DND-41 (cell line): Measurements from ENCODE around the gene NUDCD3.

Experiments
- ATAC-seq: fragments of 200-7000 bp; cut with Tn5 transposase; 3 replicates; pipeline ENCODE4 v1.9.1; 2021; ENCODE audit warnings: low read depth; ENCODE audit not compliant: insufficient read depth
- DNase-seq: peaks from one replicate; pipeline ENCODE4 v3.0.0-alpha.2; 2020
- H2AFZ ChIP-seq: 2 replicates; pipeline ENCODE4 v1.6.0; 2012; ENCODE audit warnings: low read depth, low read length
- H3K27ac ChIP-seq: 2 replicates; pipeline ENCODE4 v1.5.1; 2012; ENCODE audit warnings: low read length, inconsistent platforms
- H3K27me3 ChIP-seq: fragments of 200-600 bp; sonication (generic); 2 replicates; pipeline ENCODE4 v1.6.0; 2012; ENCODE audit warnings: low read length, mild to moderate bottlenecking, inconsistent platforms; ENCODE audit not compliant: insufficient read depth, poor library complexity
- H3K36me3 ChIP-seq: 2 replicates; pipeline ENCODE4 v1.5.1; 2012; ENCODE audit warnings: low read length, inconsistent platforms; ENCODE audit not compliant: insufficient read depth
- H3K4me1 ChIP-seq: 2 replicates; pipeline ENCODE4 v1.5.1; 2012; ENCODE audit warnings: mild to moderate bottlenecking, low read length; ENCODE audit not compliant: insufficient read depth
- H3K4me2 ChIP-seq: 2 replicates; pipeline ENCODE4 v1.6.0; 2012; ENCODE audit warnings: mild to moderate bottlenecking, moderate library complexity, low read length, inconsistent platforms; ENCODE audit not compliant: insufficient read depth
- H3K4me3 ChIP-seq, 2 experiments: fragments of 200-600 bp in 1 of 2; shearing (Covaris generic) in 1 of 2; 2 replicates each; pipeline ENCODE4 v1.5.1; 2012 to 2016; ENCODE audit warnings: inconsistent platforms in 2 of 2, low read length in 2 of 2, mild to moderate bottlenecking in 2 of 2, low read depth in 1 of 2, moderate library complexity in 1 of 2
- H3K79me2 ChIP-seq: 2 replicates; pipeline ENCODE4 v1.6.0; 2012; ENCODE audit warnings: low read length, inconsistent platforms; ENCODE audit not compliant: insufficient read depth
- H3K9ac ChIP-seq: 2 replicates; pipeline ENCODE4 v1.6.0; 2012; ENCODE audit warnings: low read depth, mild to moderate bottlenecking, inconsistent platforms, low read length, moderate library complexity
- H3K9me3 ChIP-seq: 2 replicates; pipeline ENCODE4 v1.5.1; 2012; ENCODE audit warnings: low read length, moderate library complexity, mild to moderate bottlenecking, inconsistent platforms; ENCODE audit not compliant: insufficient read depth, severe bottlenecking
- H4K20me1 ChIP-seq: 2 replicates; pipeline ENCODE4 v1.6.0; 2012; ENCODE audit warnings: low read length; ENCODE audit not compliant: insufficient read depth
- EZH2 ChIP-seq: IDR thresholded peaks from 3 replicates; pipeline ENCODE4 v1.6.1; 2012; ENCODE audit warnings: borderline replicate concordance, low read depth, mild to moderate bottlenecking, moderate library complexity, low read length, inconsistent platforms; ENCODE audit not compliant: severe bottlenecking
- TF ChIP-seq, protein P1 (sequence below): IDR thresholded peaks from 2 replicates; pipeline ENCODE4 v1.5.1; 2012; ENCODE audit warnings: borderline replicate concordance, low read length, moderate library complexity, mild to moderate bottlenecking; ENCODE audit not compliant: poor library complexity, severe bottlenecking; ENCODE audit errors: extremely low read depth

Gene NUDCD3

DNA sequence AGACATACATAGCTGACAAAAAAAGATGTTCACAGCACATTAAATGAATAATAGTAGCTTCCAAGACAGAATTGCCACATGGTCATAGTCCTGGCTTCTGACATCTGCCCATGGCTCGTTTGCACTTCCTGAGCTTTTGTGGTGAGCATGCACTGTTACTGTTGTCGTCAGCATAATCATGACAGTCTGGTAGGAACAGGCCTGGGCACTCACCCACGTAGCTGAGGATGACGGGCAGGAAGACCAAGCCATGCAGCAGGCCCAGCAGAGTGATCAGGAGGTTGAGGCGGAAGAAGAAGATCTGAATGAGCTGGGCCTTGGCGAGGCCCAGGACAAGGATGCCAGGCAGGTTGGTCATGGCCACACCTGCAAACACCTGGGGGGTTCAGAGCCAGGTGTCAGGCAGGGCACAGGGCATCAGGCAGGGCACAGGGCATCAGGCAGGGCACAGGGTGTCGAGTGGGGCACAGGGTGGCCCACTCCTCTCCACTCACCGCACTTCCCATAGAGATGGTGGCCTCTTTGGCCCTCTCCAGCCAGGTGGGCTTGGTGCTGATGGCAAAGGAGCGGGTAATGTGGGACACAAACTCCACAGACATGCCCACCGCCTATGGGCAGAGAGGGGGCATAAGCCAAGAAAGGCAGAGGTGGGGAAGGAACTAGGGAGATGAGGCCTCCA, 25.3 kb upstream of the NUDCD3 start:
- Histone ChIP-seq H3K36me3 (no peaks in the 10 kb centered on the region), H3K4me1 (no peaks in the 10 kb centered on the region), H3K79me2 (no peaks in the 10 kb centered on the region), H4K20me1 (no peaks in the 10 kb centered on the region), H3K9ac (no peak overlapping the region), H3K27me3 (peaks cover 2% of the 10 kb centered on the region), H3K4me3 (no peak overlapping the region), H3K9me3 (no peaks in the 10 kb centered on the region), H3K4me2 (no peak overlapping the region), H2AFZ (no peak overlapping the region), H3K27ac (no peak overlapping the region)
- no peak for TF ChIP-seq EZH2
- TF ChIP-seq, protein P1, sequence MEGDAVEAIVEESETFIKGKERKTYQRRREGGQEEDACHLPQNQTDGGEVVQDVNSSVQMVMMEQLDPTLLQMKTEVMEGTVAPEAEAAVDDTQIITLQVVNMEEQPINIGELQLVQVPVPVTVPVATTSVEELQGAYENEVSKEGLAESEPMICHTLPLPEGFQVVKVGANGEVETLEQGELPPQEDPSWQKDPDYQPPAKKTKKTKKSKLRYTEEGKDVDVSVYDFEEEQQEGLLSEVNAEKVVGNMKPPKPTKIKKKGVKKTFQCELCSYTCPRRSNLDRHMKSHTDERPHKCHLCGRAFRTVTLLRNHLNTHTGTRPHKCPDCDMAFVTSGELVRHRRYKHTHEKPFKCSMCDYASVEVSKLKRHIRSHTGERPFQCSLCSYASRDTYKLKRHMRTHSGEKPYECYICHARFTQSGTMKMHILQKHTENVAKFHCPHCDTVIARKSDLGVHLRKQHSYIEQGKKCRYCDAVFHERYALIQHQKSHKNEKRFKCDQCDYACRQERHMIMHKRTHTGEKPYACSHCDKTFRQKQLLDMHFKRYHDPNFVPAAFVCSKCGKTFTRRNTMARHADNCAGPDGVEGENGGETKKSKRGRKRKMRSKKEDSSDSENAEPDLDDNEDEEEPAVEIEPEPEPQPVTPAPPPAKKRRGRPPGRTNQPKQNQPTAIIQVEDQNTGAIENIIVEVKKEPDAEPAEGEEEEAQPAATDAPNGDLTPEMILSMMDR: no peak
- ATAC-seq: no peak
- no peak for DNase-seq

DNA sequence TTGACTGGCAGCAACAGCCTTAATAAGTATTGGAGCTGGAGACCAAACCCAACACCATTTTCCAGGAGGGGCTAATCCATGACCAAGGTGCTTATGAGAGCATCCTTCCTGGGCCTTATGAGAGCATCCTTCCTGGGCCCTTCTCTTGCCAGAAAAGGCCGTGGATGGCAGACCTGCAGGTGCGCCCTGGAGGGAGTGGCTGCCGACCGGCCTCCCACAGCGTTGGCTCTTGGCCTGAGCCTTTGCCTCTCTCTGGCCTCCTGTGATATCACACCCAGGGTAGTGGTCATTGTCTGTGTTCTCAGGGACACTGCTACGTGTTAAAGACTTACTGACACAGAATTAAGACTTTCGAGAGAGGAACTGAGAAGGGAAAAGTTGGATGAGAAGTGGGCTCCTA, 22.3 kb upstream of the NUDCD3 start:
- no peak overlapping the region for H3K4me2 ChIP-seq
- ATAC-seq (no peak), DNase-seq (no peak)
- H4K20me1 ChIP-seq: no peaks in the 10 kb centered on the region
- TF ChIP-seq EZH2: no peak
- TF ChIP-seq, protein P1: no peak
- H3K9me3 ChIP-seq: no peaks in the 10 kb centered on the region
- no peaks in the 10 kb centered on the region for H3K27me3 ChIP-seq
- H2AFZ ChIP-seq: no peak overlapping the region
- H3K27ac ChIP-seq: no peak overlapping the region
- H3K4me3 ChIP-seq: no peak overlapping the region
- no peaks in the 10 kb centered on the region for H3K79me2 ChIP-seq
- no peaks in the 10 kb centered on the region for H3K36me3 ChIP-seq
- H3K9ac ChIP-seq: no peak overlapping the region
- H3K4me1 ChIP-seq: no peaks in the 10 kb centered on the region

DNA sequence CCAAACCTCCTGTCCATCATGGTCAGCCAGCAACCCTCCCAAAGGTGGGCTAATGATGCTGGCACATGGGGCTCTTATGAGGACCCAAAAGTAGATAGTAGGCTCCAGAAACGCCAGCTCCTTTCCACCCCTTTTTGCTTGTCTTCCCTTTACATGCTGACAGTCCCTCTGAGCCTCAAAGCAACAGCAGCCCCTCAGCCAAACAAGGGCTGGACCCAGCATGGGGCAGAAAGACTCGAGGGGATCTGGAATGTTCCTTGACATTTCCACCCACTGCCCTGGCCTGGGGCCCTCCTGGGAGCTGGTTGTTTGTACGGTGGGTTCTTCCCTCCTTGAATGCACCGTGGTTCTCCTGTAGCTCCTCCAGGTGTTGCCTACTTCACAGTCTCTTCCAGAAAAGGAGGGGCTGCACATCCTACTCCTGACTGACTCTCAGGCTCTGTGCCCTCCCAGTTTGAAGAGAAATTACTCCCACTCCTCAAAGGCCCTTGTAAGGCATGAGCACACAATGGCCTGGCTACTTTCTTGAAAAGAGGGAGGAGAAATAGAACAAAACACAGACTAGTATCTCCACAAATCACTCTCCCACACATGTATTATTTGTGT, 21.5 kb upstream of the NUDCD3 start:
- Histone ChIP-seq H3K27me3 (no peaks in the 10 kb centered on the region), H3K27ac (no peak overlapping the region), H3K4me3 (no peak overlapping the region), H3K9me3 (no peaks in the 10 kb centered on the region), H3K4me1 (no peaks in the 10 kb centered on the region), H3K79me2 (no peaks in the 10 kb centered on the region), H2AFZ (no peak overlapping the region), H3K9ac (no peak overlapping the region), H3K36me3 (no peaks in the 10 kb centered on the region), H4K20me1 (no peaks in the 10 kb centered on the region), H3K4me2 (no peak overlapping the region)
- TF ChIP-seq EZH2: no peak
- TF ChIP-seq, protein P1: no peak
- ATAC-seq (no peak), DNase-seq (no peak)
